ENCODE measurements around the gene PCP4.

DNA sequence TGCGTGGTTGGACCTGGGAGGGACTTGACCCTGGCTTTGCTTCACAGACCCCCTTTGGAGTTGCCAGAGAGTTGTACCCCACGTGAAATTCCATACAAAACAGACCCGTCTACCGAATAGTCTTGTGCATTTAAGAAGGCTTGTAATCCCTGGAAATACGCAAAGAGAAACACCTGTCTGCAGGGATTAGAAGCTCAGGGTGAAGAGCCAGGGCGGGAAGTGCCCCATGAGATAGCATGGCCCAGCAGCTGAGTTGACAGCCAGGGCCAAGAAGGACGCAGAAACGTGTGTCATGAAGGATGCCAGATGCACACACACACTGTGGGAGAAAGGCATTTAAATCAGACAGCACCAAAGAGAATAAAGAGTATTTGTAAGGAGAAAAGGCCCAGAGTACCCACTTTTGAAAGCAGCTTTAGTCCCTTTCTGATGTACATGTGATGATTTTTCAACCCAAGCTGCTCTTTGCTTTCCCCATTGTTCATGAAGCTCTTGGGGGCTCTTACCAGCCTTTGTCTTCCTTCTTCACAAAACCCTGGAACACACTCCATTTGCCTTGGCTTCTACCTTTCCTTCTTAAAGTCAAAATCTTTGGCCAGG lies 46.6 kb downstream of the PCP4 start:
- TF ChIP-seq POLR2A (IDR thresholded peaks at IDR 0.05; ENCODE audit: low read depth, low read length) (no peak), KAT2A (conservative IDR thresholded peaks at IDR 0.05; ENCODE audit: control insufficient read depth, low read depth, low read length) (no peak), RAD51 (IDR thresholded peaks at IDR 0.05) (no peak), MYC (IDR thresholded peaks at IDR 0.05; ENCODE audit: insufficient read depth, insufficient read length, insufficient replicate concordance, low read length, severe bottlenecking) (no peak), SRF (IDR thresholded peaks at IDR 0.05; ENCODE audit: low read depth in 2 of 2, low read length in 2 of 2) (no peak), POLR2AphosphoS5 (IDR thresholded peaks at IDR 0.05; ENCODE audit: low read length) (no peak), MAX (IDR thresholded peaks at IDR 0.05; ENCODE audit: low read depth, low read length) (no peak), ZNF274 (IDR thresholded peaks at IDR 0.05; ENCODE audit: insufficient read depth, insufficient read length) (no peak), REST (IDR thresholded peaks at IDR 0.05; ENCODE audit: low read depth, low read length) (no peak), HDAC2 (IDR thresholded peaks at IDR 0.05) (no peak)
- TF ChIP-seq, protein P1, sequence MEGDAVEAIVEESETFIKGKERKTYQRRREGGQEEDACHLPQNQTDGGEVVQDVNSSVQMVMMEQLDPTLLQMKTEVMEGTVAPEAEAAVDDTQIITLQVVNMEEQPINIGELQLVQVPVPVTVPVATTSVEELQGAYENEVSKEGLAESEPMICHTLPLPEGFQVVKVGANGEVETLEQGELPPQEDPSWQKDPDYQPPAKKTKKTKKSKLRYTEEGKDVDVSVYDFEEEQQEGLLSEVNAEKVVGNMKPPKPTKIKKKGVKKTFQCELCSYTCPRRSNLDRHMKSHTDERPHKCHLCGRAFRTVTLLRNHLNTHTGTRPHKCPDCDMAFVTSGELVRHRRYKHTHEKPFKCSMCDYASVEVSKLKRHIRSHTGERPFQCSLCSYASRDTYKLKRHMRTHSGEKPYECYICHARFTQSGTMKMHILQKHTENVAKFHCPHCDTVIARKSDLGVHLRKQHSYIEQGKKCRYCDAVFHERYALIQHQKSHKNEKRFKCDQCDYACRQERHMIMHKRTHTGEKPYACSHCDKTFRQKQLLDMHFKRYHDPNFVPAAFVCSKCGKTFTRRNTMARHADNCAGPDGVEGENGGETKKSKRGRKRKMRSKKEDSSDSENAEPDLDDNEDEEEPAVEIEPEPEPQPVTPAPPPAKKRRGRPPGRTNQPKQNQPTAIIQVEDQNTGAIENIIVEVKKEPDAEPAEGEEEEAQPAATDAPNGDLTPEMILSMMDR (IDR thresholded peaks at IDR 0.05 in 2 of 3, conservative IDR thresholded peaks at IDR 0.05 in 1 of 3; ENCODE audit: control insufficient read depth in 2 of 3, extremely low read depth in 1 of 3, insufficient read depth in 1 of 3, low read depth in 3 of 3, low read length in 3 of 3), result no peak
- TF ChIP-seq, protein P2, sequence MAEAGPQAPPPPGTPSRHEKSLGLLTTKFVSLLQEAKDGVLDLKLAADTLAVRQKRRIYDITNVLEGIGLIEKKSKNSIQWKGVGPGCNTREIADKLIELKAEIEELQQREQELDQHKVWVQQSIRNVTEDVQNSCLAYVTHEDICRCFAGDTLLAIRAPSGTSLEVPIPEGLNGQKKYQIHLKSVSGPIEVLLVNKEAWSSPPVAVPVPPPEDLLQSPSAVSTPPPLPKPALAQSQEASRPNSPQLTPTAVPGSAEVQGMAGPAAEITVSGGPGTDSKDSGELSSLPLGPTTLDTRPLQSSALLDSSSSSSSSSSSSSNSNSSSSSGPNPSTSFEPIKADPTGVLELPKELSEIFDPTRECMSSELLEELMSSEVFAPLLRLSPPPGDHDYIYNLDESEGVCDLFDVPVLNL (IDR thresholded peaks at IDR 0.05; ENCODE audit: low read depth, low read length), result no peak
- TF ChIP-seq, protein P3, sequence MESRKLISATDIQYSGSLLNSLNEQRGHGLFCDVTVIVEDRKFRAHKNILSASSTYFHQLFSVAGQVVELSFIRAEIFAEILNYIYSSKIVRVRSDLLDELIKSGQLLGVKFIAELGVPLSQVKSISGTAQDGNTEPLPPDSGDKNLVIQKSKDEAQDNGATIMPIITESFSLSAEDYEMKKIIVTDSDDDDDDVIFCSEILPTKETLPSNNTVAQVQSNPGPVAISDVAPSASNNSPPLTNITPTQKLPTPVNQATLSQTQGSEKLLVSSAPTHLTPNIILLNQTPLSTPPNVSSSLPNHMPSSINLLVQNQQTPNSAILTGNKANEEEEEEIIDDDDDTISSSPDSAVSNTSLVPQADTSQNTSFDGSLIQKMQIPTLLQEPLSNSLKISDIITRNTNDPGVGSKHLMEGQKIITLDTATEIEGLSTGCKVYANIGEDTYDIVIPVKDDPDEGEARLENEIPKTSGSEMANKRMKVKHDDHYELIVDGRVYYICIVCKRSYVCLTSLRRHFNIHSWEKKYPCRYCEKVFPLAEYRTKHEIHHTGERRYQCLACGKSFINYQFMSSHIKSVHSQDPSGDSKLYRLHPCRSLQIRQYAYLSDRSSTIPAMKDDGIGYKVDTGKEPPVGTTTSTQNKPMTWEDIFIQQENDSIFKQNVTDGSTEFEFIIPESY (IDR thresholded peaks at IDR 0.05), result no peak
- TF ChIP-seq, protein P4, sequence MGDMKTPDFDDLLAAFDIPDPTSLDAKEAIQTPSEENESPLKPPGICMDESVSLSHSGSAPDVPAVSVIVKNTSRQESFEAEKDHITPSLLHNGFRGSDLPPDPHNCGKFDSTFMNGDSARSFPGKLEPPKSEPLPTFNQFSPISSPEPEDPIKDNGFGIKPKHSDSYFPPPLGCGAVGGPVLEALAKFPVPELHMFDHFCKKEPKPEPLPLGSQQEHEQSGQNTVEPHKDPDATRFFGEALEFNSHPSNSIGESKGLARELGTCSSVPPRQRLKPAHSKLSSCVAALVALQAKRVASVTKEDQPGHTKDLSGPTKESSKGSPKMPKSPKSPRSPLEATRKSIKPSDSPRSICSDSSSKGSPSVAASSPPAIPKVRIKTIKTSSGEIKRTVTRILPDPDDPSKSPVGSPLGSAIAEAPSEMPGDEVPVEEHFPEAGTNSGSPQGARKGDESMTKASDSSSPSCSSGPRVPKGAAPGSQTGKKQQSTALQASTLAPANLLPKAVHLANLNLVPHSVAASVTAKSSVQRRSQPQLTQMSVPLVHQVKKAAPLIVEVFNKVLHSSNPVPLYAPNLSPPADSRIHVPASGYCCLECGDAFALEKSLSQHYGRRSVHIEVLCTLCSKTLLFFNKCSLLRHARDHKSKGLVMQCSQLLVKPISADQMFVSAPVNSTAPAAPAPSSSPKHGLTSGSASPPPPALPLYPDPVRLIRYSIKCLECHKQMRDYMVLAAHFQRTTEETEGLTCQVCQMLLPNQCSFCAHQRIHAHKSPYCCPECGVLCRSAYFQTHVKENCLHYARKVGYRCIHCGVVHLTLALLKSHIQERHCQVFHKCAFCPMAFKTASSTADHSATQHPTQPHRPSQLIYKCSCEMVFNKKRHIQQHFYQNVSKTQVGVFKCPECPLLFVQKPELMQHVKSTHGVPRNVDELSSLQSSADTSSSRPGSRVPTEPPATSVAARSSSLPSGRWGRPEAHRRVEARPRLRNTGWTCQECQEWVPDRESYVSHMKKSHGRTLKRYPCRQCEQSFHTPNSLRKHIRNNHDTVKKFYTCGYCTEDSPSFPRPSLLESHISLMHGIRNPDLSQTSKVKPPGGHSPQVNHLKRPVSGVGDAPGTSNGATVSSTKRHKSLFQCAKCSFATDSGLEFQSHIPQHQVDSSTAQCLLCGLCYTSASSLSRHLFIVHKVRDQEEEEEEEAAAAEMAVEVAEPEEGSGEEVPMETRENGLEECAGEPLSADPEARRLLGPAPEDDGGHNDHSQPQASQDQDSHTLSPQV (IDR thresholded peaks at IDR 0.05), result no peak
